ENCODE results near the gene KAT8. TPM values are rescaled to one million over a fixed set of nuclear protein-coding genes. Genes with fewer than 3 reads are reported as not detected.
"Not testable (repeated sequence)": the region's sequence is repeated elsewhere in the genome, so short reads cannot be mapped to it uniquely, and the experiment has no call there.

KAT8 gene
- polyA plus RNA-seq, 1 donor from 2014 or later = 69.5 TPM

GRCh38 chr16:31150976-31151375, 33.5 kb downstream of the KAT8 start:
- not testable (repeated sequence) for H3K27me3 Mint-ChIP-seq, H3K36me3 Mint-ChIP-seq, H3K4me1 Mint-ChIP-seq, H3K27ac Mint-ChIP-seq, H3K4me3 Mint-ChIP-seq, H3K9me3 Mint-ChIP-seq

- H3K27ac Mint-ChIP-seq = no peak overlapping the region
- no peaks in the 10 kb centered on the region for H3K36me3 Mint-ChIP-seq
- peaks cover 0 to 8% (median 5%) of the 10 kb centered on the region in 3 donors for H3K4me1 Mint-ChIP-seq
- no peaks in the 10 kb centered on the region for H3K9me3 Mint-ChIP-seq
- peak overlapping the region in 2 of 4 donors; percentile 6 to 50 for H3K4me3 Mint-ChIP-seq
- peaks cover 3% of the 10 kb centered on the region for H3K27me3 Mint-ChIP-seq
These were observed 39.7 kb downstream of the KAT8 start for GRCh38 chr16:31157136-31157535.

GRCh38 chr16:31167315-31167714, 49.9 kb downstream of the KAT8 start:
- no peak overlapping the region for H3K27ac Mint-ChIP-seq
- H3K36me3 Mint-ChIP-seq = no peaks in the 10 kb centered on the region
- H3K4me3 Mint-ChIP-seq = no peak overlapping the region
- peaks cover 0 to 3% (median 0%) of the 10 kb centered on the region in 3 donors for H3K4me1 Mint-ChIP-seq
- no peaks in the 10 kb centered on the region for H3K9me3 Mint-ChIP-seq
- no peaks in the 10 kb centered on the region for H3K27me3 Mint-ChIP-seq

GRCh38 chr16:31168848-31169247, 51.4 kb downstream of the KAT8 start:
- Mint-ChIP-seq H3K36me3 (no peaks in the 10 kb centered on the region), H3K27ac (no peak overlapping the region), H3K27me3 (no peaks in the 10 kb centered on the region), H3K9me3 (no peaks in the 10 kb centered on the region), H3K4me1 (peaks cover 0 to 3% (median 0%) of the 10 kb centered on the region in 3 donors), H3K4me3 (no peak overlapping the region)

GRCh38 chr16:31170048-31170447, 52.6 kb downstream of the KAT8 start:
- H3K4me1 Mint-ChIP-seq, H3K4me3 Mint-ChIP-seq, H3K27ac Mint-ChIP-seq, H3K27me3 Mint-ChIP-seq, H3K9me3 Mint-ChIP-seq, H3K36me3 Mint-ChIP-seq: not testable (repeated sequence)

- peaks cover 1% of the 10 kb centered on the region for H3K27me3 Mint-ChIP-seq
- H3K9me3 Mint-ChIP-seq = no peaks in the 10 kb centered on the region
- H3K27ac Mint-ChIP-seq = peak overlapping the region in 2 of 3 donors; percentile 77 to 93
- H3K4me3 Mint-ChIP-seq = peak overlapping the region; percentile 1 to 90 (median 52)
- H3K4me1 Mint-ChIP-seq = peaks cover 22 to 24% (median 22%) of the 10 kb centered on the region in 3 donors
- H3K36me3 Mint-ChIP-seq = no peaks in the 10 kb centered on the region
These were observed 59.7 kb downstream of the KAT8 start for GRCh38 chr16:31177136-31177535.

GRCh38 chr16:31179219-31179746, 61.8 kb downstream of the KAT8 start:
- peaks cover 1% of the 10 kb centered on the region for H3K27me3 Mint-ChIP-seq

GRCh38 chr16:31179747-31180459, 62.4 kb downstream of the KAT8 start, which contains the start of gene FUS:
Gene FUS, plus strand, starts transcription at chr16:31180139. Its CDS starts 76 bp downstream, at chr16:31180215.
- peak within 1 kb of the TSS; percentile 90 to 98 (median 96) for H3K4me3 Mint-ChIP-seq
- peaks cover 31 to 45% (median 35%) of the 10 kb centered on the region in 3 donors for H3K4me1 Mint-ChIP-seq
- peak within 1 kb of the TSS; percentile 89 to 100 (median 98) for H3K27ac Mint-ChIP-seq
- peaks cover 1% of the 10 kb centered on the region for H3K27me3 Mint-ChIP-seq
- H3K36me3 Mint-ChIP-seq = peaks cover 4% of the 10 kb centered on the region
- peaks cover 0 to 1% (median 0%) of the 10 kb centered on the region in 3 donors for H3K9me3 Mint-ChIP-seq

More at GRCh38 chr16:31179219-31179746, 61.8 kb downstream of the KAT8 start:
- peaks cover 0 to 1% (median 0%) of the 10 kb centered on the region in 3 donors for H3K9me3 Mint-ChIP-seq
- peaks cover 27 to 41% (median 35%) of the 10 kb centered on the region in 3 donors for H3K4me1 Mint-ChIP-seq
- H3K4me3 Mint-ChIP-seq = peak overlapping the region; percentile 90 to 98 (median 96)
- H3K27ac Mint-ChIP-seq = peak overlapping the region; percentile 89 to 100 (median 98)
- peaks cover 2% of the 10 kb centered on the region for H3K36me3 Mint-ChIP-seq

Other genes starting within 250 kb of the KAT8 start
- gene BCL7C, start 223.6 kb upstream of the KAT8 start, polyA plus RNA-seq = 45.0 TPM
- not detected for gene CTF1, start 221.1 kb upstream of the KAT8 start, polyA plus RNA-seq
- gene FBXL19, start 194.1 kb upstream of the KAT8 start, polyA plus RNA-seq = 0.26 TPM
- gene ORAI3, start 168.6 kb upstream of the KAT8 start, polyA plus RNA-seq = 68.8 TPM
- gene SETD1A, start 159.9 kb upstream of the KAT8 start, polyA plus RNA-seq = 3.0 TPM
- not detected for gene HSD3B7, start 132.5 kb upstream of the KAT8 start, polyA plus RNA-seq
- gene STX1B, start 107.0 kb upstream of the KAT8 start, polyA plus RNA-seq = 0.18 TPM
- 30.3 TPM for gene STX4, start 84.1 kb upstream of the KAT8 start, polyA plus RNA-seq
- 10.6 TPM for gene ZNF668, start 43.4 kb upstream of the KAT8 start, polyA plus RNA-seq
- 9.3 TPM for gene ZNF646, start 43.2 kb upstream of the KAT8 start, polyA plus RNA-seq
- gene PRSS53, start 28.7 kb upstream of the KAT8 start, polyA plus RNA-seq = 0.83 TPM
- gene VKORC1, start 22.9 kb upstream of the KAT8 start, polyA plus RNA-seq = 90.7 TPM
- gene BCKDK, start 9.3 kb upstream of the KAT8 start, polyA plus RNA-seq = 38.2 TPM
- not detected for gene PRSS8, start 18.1 kb downstream of the KAT8 start, polyA plus RNA-seq
- 1.4 TPM for gene PRSS36, start 32.4 kb downstream of the KAT8 start, polyA plus RNA-seq
- gene FUS, start 62.5 kb downstream of the KAT8 start, polyA plus RNA-seq = 167 TPM
- 130 TPM for gene PYCARD, start 85.1 kb downstream of the KAT8 start, polyA plus RNA-seq
- not detected for gene TRIM72, start 96.5 kb downstream of the KAT8 start, polyA plus RNA-seq
- gene PYDC1, start 99.5 kb downstream of the KAT8 start, polyA plus RNA-seq = not detected
- 23.2 TPM for gene ITGAM, start 142.3 kb downstream of the KAT8 start, polyA plus RNA-seq
- 6.2 TPM for gene ITGAX, start 237.5 kb downstream of the KAT8 start, polyA plus RNA-seq